Mucosa of descending colon (tissue), 3 donors: ENCODE results near the gene RANBP2. TPM values are rescaled to one million over a fixed set of nuclear protein-coding genes. Genes with fewer than 3 reads are reported as not detected.
"Not testable (repeated sequence)": the region's sequence is repeated elsewhere in the genome, so short reads cannot be mapped to it uniquely, and the experiment has no call there.

Experiments used
- ATAC-seq: fragments of 200-7000 bp; cut with Tn5 transposase; one replicate; pipeline ENCODE4 v1.9.1; 2020; ENCODE audit warnings: mild to moderate bottlenecking, moderate library complexity
- DNase-seq, 3 donors: peaks; one replicate each; pipeline ENCODE4 v3.0.0-alpha.2; 2020
- H3K36me3 ChIP-seq: fragments of 200-600 bp; one replicate; pipeline ENCODE4 v1.8.0; 2021; ENCODE audit warnings: low read depth, mild to moderate bottlenecking
- H3K4me1 ChIP-seq: fragments of 200-600 bp; one replicate; pipeline ENCODE4 v1.8.0; 2021; ENCODE audit warnings: low read depth, mild to moderate bottlenecking
- H3K4me3 ChIP-seq: fragments of 200-600 bp; one replicate; pipeline ENCODE4 v1.8.0; 2021; ENCODE audit warnings: mild to moderate bottlenecking
- H3K9me3 ChIP-seq: fragments of 200-600 bp; one replicate; pipeline ENCODE4 v1.8.0; 2021; ENCODE audit warnings: mild to moderate bottlenecking
- intact Hi-C, 2 donors: fragments of 100-400 bp; cut with DNase I in 1 of 2; cut with micrococcal nuclease in 1 of 2; formaldehyde crosslinking; loops; one replicate each; pipeline versions ENCODE4 v1.11.0 to v1.11.1; 2022; cut with DNase I, micrococcal nuclease
- long read RNA-seq, 2 donors: library from polyadenylated mRNA; unstranded; transcript quantifications; one replicate each; pipeline ENCODE4 v2.0.0, GENCODE V29; 2019 to 2021
- total RNA-seq, 3 donors: library from RNA; stranded (reverse); fragmentation: NEBNext Ultra II Directional in 2 of 3; extraction: Animal tissue kit (Norgen Biotek cat#: 25700) in 2 of 3; gene quantifications; one replicate each; pipeline versions ENCODE4 v1.2.1 to v1.2.4, GENCODE V29; 2021 to 2023
- TF ChIP-seq, protein P1 (sequence below): fragments of 200-600 bp; IDR thresholded peaks from one replicate; pipeline ENCODE4 v1.8.0; 2022; ENCODE audit warnings: antibody characterized with exemption, mild to moderate bottlenecking
- donor health status: DM: no; HTN: no; CAD: no; lungs with moderate emphysema.
- donor health status: DM: no; HTN: no; CAD: no.
- donor health status: DM: no; HTN: yes; CAD: no.

RANBP2 gene
- 10 to 100 TPM; 48.3 to 81.0 (median 51.9) TPM for total RNA-seq
- long read RNA-seq, donor 1, full-length matches to known transcripts: 1 of 11 reads
- long read RNA-seq, donor 1, partial matches to known transcripts: 8 of 11 reads
- long read RNA-seq, donor 1, other reads (novel, unspliced or antisense): 2 of 11 reads
- long read RNA-seq, donor 2, partial matches to known transcripts: 4 of 5 reads
- long read RNA-seq, donor 2, other reads (novel, unspliced or antisense): 1 of 5 reads

DNA sequence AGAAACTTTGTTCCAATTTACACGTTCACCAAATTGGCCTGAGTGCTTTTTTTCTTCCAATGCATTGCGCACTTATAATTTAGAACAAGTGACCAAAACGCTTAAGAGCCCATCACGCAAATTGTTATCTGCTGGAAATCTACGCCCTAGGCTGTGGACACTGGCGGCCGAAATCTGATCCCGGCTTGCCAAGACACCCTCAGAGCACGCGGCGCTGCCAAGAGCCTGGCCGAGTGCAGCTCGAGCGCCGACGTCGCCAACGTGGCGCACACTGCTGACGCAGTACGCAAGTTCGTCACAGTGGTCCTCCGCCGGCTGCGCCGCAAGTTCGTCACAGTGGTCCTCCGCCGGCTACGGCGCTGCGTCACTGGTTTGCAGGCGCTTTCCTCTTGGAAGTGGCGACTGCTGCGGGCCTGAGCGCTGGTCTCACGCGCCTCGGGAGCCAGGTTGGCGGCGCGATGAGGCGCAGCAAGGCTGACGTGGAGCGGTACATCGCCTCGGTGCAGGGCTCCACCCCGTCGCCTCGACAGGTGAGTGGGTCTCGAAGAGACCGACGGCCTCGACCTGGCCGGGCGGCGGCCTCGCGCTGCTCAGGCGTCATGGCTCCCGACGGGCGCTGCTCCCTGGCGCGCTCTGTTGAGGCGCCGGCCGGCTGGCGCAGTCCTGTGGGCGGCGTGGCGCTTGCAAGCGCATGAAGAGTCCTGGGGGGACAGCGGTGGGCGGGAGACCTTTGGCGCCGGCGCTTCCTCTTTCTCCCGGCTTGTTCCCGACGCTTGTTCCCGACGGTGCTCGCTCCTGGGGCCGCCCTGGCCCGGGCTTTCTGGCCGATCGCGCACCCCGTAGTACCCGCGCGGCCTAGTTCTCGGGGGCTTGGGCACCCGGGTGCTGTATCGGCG is at the start of gene RANBP2:
RANBP2 (plus strand) TSS at position 334 of the 896 bp plus-strand sequence; CDS start at position 459, 125 bp downstream.
- intact Hi-C loops: no loop called here
- Histone ChIP-seq H3K4me3 (peak within 1 kb of the TSS; percentile 88), H3K4me1 (peaks cover 12% of the 10 kb centered on the region), H3K36me3 (no peaks in the 10 kb centered on the region), H3K9me3 (no peaks in the 10 kb centered on the region)
- ATAC-seq (peak; percentile 100), DNase-seq (peak; percentile 95 to 98 (median 96))
- TF ChIP-seq, protein P1, sequence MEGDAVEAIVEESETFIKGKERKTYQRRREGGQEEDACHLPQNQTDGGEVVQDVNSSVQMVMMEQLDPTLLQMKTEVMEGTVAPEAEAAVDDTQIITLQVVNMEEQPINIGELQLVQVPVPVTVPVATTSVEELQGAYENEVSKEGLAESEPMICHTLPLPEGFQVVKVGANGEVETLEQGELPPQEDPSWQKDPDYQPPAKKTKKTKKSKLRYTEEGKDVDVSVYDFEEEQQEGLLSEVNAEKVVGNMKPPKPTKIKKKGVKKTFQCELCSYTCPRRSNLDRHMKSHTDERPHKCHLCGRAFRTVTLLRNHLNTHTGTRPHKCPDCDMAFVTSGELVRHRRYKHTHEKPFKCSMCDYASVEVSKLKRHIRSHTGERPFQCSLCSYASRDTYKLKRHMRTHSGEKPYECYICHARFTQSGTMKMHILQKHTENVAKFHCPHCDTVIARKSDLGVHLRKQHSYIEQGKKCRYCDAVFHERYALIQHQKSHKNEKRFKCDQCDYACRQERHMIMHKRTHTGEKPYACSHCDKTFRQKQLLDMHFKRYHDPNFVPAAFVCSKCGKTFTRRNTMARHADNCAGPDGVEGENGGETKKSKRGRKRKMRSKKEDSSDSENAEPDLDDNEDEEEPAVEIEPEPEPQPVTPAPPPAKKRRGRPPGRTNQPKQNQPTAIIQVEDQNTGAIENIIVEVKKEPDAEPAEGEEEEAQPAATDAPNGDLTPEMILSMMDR: no peak

- intact Hi-C loops, H3K4me1 ChIP-seq, H3K9me3 ChIP-seq, H3K4me3 ChIP-seq, ATAC-seq, DNase-seq, H3K36me3 ChIP-seq: not testable (repeated sequence)
These were observed 49.0 kb upstream of the RANBP2 start for GRCh38 chr2:108670282-108670681.

- DNase-seq, H3K4me3 ChIP-seq, intact Hi-C loops, H3K4me1 ChIP-seq, H3K36me3 ChIP-seq, H3K9me3 ChIP-seq: not testable (repeated sequence)
- ATAC-seq: peak; percentile 89
These were observed 47.0 kb upstream of the RANBP2 start for GRCh38 chr2:108672200-108672805.

GRCh38 chr2:108676522-108676921 is 42.8 kb upstream of the RANBP2 start:
- H3K9me3 ChIP-seq, H3K4me3 ChIP-seq, H3K4me1 ChIP-seq, H3K36me3 ChIP-seq, DNase-seq, intact Hi-C loops: not testable (repeated sequence)
- peak; percentile 55 for ATAC-seq

DNA sequence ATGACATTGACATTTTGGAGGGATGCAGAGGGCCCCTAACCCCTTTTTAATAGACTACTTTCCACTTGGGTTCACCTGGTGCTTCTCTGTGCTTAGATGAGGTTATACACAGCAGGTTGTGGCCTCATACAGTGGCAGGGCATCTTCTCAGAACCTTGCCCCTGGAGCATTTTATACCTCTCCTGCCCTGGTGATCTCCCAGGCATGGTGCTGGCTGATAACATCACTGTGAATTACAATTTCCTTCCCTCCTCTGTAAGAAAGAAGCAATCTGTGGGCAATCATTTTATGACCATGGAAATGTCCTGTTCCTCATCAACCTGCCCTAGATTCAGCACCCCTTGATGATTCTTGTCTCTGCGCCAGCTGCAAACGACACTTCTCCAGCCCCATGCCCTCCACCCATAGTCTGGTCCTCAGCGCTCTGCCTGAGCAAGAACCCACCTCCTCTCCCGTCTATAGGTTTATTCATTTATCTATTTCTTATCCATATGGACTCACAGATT is 42.0 kb upstream of the RANBP2 start:
- H3K4me1 ChIP-seq, DNase-seq, H3K4me3 ChIP-seq, intact Hi-C loops, H3K9me3 ChIP-seq, H3K36me3 ChIP-seq: not testable (repeated sequence)
- ATAC-seq: peak; percentile 63

DNA sequence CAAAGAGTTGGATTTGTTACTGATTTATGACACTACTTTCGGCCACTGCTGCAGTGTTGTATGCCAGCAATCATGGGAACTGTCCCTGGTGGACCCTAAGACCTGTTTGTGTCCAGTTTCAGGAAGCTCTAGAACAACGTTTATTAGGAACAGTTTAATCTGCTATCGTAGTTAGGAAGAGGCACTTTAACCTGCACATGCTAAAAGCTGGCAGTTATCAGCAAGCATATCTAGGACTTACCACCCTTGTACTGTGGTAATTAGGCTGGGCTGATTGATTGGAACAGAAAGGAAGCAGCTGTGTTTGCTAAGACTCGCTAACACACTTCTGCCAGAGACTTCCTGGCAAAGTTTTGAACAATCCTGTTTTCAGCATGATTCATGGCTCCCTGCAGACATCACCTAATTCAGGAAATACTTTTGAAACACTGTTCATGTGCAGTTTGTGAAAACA is 41.1 kb upstream of the RANBP2 start:
- H3K9me3 ChIP-seq, DNase-seq, H3K4me1 ChIP-seq, H3K36me3 ChIP-seq, H3K4me3 ChIP-seq, intact Hi-C loops: not testable (repeated sequence)
- ATAC-seq: peak; percentile 92

DNA sequence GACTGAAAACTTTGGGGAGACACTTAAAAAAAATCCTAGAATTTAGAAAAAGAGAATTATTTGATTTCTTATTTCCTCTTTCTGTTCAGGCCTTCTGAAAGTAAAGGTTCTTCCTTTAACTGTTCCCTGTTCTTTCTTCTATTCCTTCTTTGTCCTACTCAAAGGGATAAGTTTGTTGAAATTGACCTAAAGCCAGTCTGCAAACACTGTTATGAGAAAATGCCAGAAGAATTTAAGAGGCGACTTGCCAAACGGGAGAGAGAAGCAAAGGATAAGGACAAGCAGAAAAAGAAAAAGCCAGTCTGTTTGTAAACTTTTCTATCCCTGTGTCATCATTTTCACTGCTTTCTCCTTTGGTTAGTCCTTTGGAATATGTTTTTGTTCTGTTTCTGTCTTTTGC is 38.5 kb upstream of the RANBP2 start:
- DNase-seq, ATAC-seq, H3K36me3 ChIP-seq, H3K4me1 ChIP-seq, H3K9me3 ChIP-seq, intact Hi-C loops, H3K4me3 ChIP-seq: not testable (repeated sequence)

DNA sequence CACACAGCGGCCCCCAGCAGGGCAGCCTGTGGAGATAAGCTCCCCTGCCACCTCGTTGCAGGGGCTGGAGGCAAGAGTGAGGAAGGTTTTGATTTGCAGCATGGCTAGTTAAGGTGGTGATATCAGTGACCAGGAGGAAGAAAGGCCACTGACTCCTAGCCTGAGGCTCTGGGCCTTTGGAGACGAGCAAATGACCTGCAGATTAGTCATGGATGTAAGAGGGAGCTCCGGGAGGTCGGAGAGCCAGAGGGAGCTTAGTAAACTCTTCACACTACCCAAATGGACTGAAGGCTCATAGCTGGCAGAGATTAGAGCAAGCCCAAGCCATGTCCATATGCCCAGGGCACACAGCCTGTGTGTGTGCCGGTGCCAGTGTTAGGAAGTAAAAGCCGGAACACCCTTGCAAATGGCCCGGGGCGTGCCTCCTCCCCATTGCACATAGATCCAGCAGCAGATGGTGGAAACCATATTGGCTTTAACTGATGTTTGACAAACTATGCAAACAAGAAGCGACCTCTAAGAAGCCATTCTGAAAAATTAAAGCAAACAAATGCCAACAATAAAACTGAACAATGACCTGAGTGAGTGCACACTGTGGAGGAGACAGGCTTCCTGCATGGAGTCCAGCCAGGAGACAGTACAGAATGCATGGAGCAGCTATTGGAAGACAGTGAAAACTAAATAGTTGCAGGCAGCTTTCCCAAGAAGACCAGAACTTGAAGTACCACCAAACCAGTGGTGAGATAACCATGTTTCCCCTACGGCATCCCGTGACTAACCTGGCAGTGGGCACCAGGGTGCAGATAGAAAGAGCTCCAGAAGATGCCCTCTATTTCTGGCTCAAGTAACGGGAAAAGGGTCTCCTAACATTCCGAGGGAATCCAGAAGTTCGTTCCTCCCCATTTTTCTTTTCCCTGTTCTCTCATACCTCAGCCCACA is 30.2 kb upstream of the RANBP2 start:
- H3K4me1 ChIP-seq, intact Hi-C loops, H3K9me3 ChIP-seq, DNase-seq, H3K36me3 ChIP-seq, H3K4me3 ChIP-seq: not testable (repeated sequence)
- peak; percentile 96 for ATAC-seq

DNA sequence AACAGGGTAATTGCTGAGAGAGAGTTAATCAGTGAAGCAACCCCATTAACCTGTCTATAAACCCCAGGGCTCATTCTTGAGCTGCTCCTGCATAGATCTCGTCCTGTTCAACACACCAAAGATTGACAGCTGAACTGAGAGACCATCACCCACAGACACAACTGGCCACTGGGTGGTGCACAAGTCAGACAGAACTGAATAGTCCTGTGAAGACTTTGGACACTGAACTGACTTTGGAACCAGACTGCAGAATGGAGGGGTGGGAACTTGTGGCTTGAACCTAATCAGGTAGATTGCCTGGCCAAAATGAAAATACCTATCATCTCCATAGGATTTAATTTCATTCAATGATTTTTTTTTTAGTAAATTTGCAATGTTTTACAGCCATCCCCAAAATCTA is 29.3 kb upstream of the RANBP2 start:
- DNase-seq, H3K4me3 ChIP-seq: not testable (repeated sequence)
- ATAC-seq: peak; percentile 67

More for the DNA sequence above, 29.3 kb upstream of the RANBP2 start:
- H3K4me1 ChIP-seq, H3K9me3 ChIP-seq, H3K36me3 ChIP-seq, intact Hi-C loops: not testable (repeated sequence)
